Uterus (tissue), 4 donors: Measurements from ENCODE around the gene SMPD4. TPM values are rescaled to one million over a fixed set of nuclear protein-coding genes. Genes with fewer than 3 reads are reported as not detected.
"Not testable (repeated sequence)": the region's sequence is repeated elsewhere in the genome, so short reads cannot be mapped to it uniquely, and the experiment has no call there.

Experiments used
- DNase-seq, 2 donors: peaks; one replicate each; pipeline ENCODE4 v3.0.0-alpha.2; 2019 to 2020
- H3K27ac ChIP-seq, 2 donors: fragments of 200-600 bp; sonication (generic); 1 replicate in 1 of 2; 2 replicates in 1 of 2; pipeline ENCODE4 v1.5.1; 2016 to 2018
- H3K27me3 ChIP-seq, 2 donors: fragments of 200-600 bp; sonication (generic); one replicate each; pipeline ENCODE4 v1.5.1; 2018 to 2019; ENCODE audit warnings: control low read depth in 1 of 2
- H3K36me3 ChIP-seq, 2 donors: fragments of 200-600 bp; sonication (generic); one replicate each; pipeline ENCODE4 v1.5.1; 2019; ENCODE audit warnings: control low read depth in 1 of 2
- H3K4me1 ChIP-seq, 2 donors: fragments of 200-600 bp; sonication (generic); one replicate each; pipeline ENCODE4 v1.5.1; 2018 to 2019; ENCODE audit warnings: control low read depth in 1 of 2
- H3K4me3 ChIP-seq, 2 donors: fragments of 200-600 bp; sonication (generic); 1 replicate in 1 of 2; 2 replicates in 1 of 2; pipeline ENCODE4 v1.5.1; 2018 to 2019; ENCODE audit warnings: mild to moderate bottlenecking in 1 of 2
- H3K9me3 ChIP-seq, 2 donors: fragments of 200-600 bp; sonication (generic); one replicate each; pipeline ENCODE4 v1.5.1; 2019; ENCODE audit warnings: control low read depth in 1 of 2
- CTCF ChIP-seq, 4 experiments: fragments of 200-600 bp in 2 of 4; fragments of 450-650 bp in 2 of 4; sonication (generic) in 2 of 4; IDR thresholded peaks; one replicate each; pipeline ENCODE4 v1.5.1; 2016 to 2019; ENCODE audit warnings: antibody characterized with exemption in 4 of 4, mild to moderate bottlenecking in 2 of 4, moderate library complexity in 1 of 4
- POLR2A ChIP-seq, 2 donors: fragments of 450-650 bp; IDR thresholded peaks; one replicate each; pipeline ENCODE4 v1.6.1; 2016; ENCODE audit warnings: antibody characterized with exemption in 2 of 2, mild to moderate bottlenecking in 1 of 2, moderate library complexity in 1 of 2
- intact Hi-C: fragments of 100-400 bp; cut with DNase I; formaldehyde crosslinking; loops from one replicate; pipeline ENCODE4 v1.15.1; 2023; ENCODE audit warnings: low total_unique reads
- total RNA-seq, 4 donors: library from RNA; depleted of rRNA in 3 of 4; stranded (reverse); fragments of >200 nt in 3 of 4; gene quantifications; one replicate each; pipeline versions ENCODE4 v1.1.0 to v1.2.4, GENCODE V29; 2014 to 2023
- donor health status: DM: yes; HTN: yes; CAD: no.

SMPD4 gene
- total RNA-seq, 4 donors from 2014 or later = 15.0 to 74.9 (median 35.4) TPM

- DNase-seq = no peak
- Histone ChIP-seq H3K27me3 (no peaks in the 10 kb centered on the region), H3K9me3 (no peaks in the 10 kb centered on the region), H3K4me3 (no peak overlapping the region), H3K4me1 (no peaks in the 10 kb centered on the region), H3K27ac (no peak overlapping the region), H3K36me3 (no peaks in the 10 kb centered on the region)
- TF ChIP-seq POLR2A (IDR thresholded peaks at IDR 0.05) (no peak), CTCF (IDR thresholded peaks at IDR 0.05) (no peak)
- intact Hi-C loops = no loop called here
Observed at GRCh38 chr2:130158631-130159030, 22.8 kb downstream of the SMPD4 start.

GRCh38 chr2:130157825-130158514, 23.4 kb downstream of the SMPD4 start:
- H3K9me3 ChIP-seq, H3K27ac ChIP-seq, DNase-seq, H3K4me1 ChIP-seq, H3K27me3 ChIP-seq, H3K36me3 ChIP-seq, intact Hi-C loops, H3K4me3 ChIP-seq: not testable (repeated sequence)

- intact Hi-C loops, H3K4me1 ChIP-seq, H3K36me3 ChIP-seq, H3K27me3 ChIP-seq, H3K27ac ChIP-seq, DNase-seq, H3K9me3 ChIP-seq, H3K4me3 ChIP-seq: not testable (repeated sequence)
Observed at GRCh38 chr2:130157354-130157753, 24.0 kb downstream of the SMPD4 start.

GRCh38 chr2:130156624-130157004, 24.8 kb downstream of the SMPD4 start:
- intact Hi-C loops = no loop called here
- Histone ChIP-seq H3K4me3 (no peak overlapping the region), H3K9me3 (no peaks in the 10 kb centered on the region), H3K36me3 (no peaks in the 10 kb centered on the region), H3K27me3 (no peaks in the 10 kb centered on the region), H3K27ac (no peak overlapping the region), H3K4me1 (no peaks in the 10 kb centered on the region)
- TF ChIP-seq POLR2A (IDR thresholded peaks at IDR 0.05) = no peak
- TF ChIP-seq CTCF (IDR thresholded peaks at IDR 0.05) = no peak
- no peak for DNase-seq

GRCh38 chr2:130155956-130156623, 25.3 kb downstream of the SMPD4 start:
- H3K27me3 ChIP-seq, intact Hi-C loops, H3K36me3 ChIP-seq, H3K4me1 ChIP-seq, H3K4me3 ChIP-seq, H3K27ac ChIP-seq, H3K9me3 ChIP-seq: not testable (repeated sequence)
- peak in 3 of 4 experiments; percentile 13 to 53 (median 45) for TF ChIP-seq CTCF (IDR thresholded peaks at IDR 0.05)
- DNase-seq = peak; percentile 31 to 45
